Glutamatergic neuron (in vitro differentiated cells): ENCODE results near the gene SLC12A9. TPM values are rescaled to one million over a fixed set of nuclear protein-coding genes. Genes with fewer than 3 reads are reported as not detected.

ENCODE experiments used
- DNase-seq: peaks from one replicate; pipeline ENCODE4 v3.0.0; 2022
- H3K27ac Mint-ChIP-seq: one replicate; pipeline ENCODE4 v1.8.0; 2020; ENCODE audit warnings: mild to moderate bottlenecking, mixed read lengths, inconsistent platforms; ENCODE audit not compliant: unreplicated experiment
- H3K27me3 Mint-ChIP-seq: one replicate; pipeline ENCODE4 v1.8.0; 2020; ENCODE audit warnings: mild to moderate bottlenecking, moderate library complexity, mixed read lengths, inconsistent platforms; ENCODE audit not compliant: unreplicated experiment
- H3K36me3 Mint-ChIP-seq: one replicate; pipeline ENCODE4 v1.8.0; 2020; ENCODE audit warnings: mild to moderate bottlenecking, mixed read lengths, inconsistent platforms; ENCODE audit not compliant: unreplicated experiment
- H3K4me1 Mint-ChIP-seq: one replicate; pipeline ENCODE4 v1.8.0; 2020; ENCODE audit warnings: mild to moderate bottlenecking, low read depth, mixed read lengths, inconsistent platforms; ENCODE audit not compliant: unreplicated experiment
- H3K4me3 Mint-ChIP-seq: one replicate; pipeline ENCODE4 v1.8.0; 2020; ENCODE audit warnings: mild to moderate bottlenecking, mixed read lengths, inconsistent platforms; ENCODE audit not compliant: unreplicated experiment
- H3K9me3 Mint-ChIP-seq: one replicate; pipeline ENCODE4 v1.8.0; 2020; ENCODE audit warnings: mild to moderate bottlenecking, moderate library complexity, mixed read lengths, inconsistent platforms; ENCODE audit not compliant: unreplicated experiment
- CTCF ChIP-seq: fragments of 200-600 bp; sonication (generic); IDR thresholded peaks from one replicate; pipeline ENCODE4 v1.5.0; 2021; ENCODE audit not compliant: partially characterized antibody, unreplicated experiment
- total RNA-seq: library from RNA; stranded (reverse); fragmentation: NEBNext Ultra II Directional; extraction: Animal tissue kit (Norgen Biotek cat#: 25700); gene quantifications from one replicate; pipeline ENCODE4 v1.2.1, GENCODE V29; 2021; ENCODE audit not compliant: unreplicated experiment

The SLC12A9 gene
- total RNA-seq, 1 donor from 2014 or later = 36.7 TPM

GRCh38 chr7:100832281-100832633 is 20.3 kb upstream of the SLC12A9 start:
- H3K4me3 Mint-ChIP-seq = no peak overlapping the region
- H3K4me1 Mint-ChIP-seq = peaks cover 7% of the 10 kb centered on the region
- H3K36me3 Mint-ChIP-seq = no peaks in the 10 kb centered on the region
- peaks cover 6% of the 10 kb centered on the region for H3K9me3 Mint-ChIP-seq
- DNase-seq = no peak
- H3K27ac Mint-ChIP-seq = no peak overlapping the region
- no peak for TF ChIP-seq CTCF
- peaks cover 18% of the 10 kb centered on the region for H3K27me3 Mint-ChIP-seq

- H3K36me3 Mint-ChIP-seq = no peaks in the 10 kb centered on the region
- H3K27me3 Mint-ChIP-seq = peaks cover 12% of the 10 kb centered on the region
- peak; percentile 78 for DNase-seq
- H3K9me3 Mint-ChIP-seq = peaks cover 7% of the 10 kb centered on the region
- peaks cover 7% of the 10 kb centered on the region for H3K4me1 Mint-ChIP-seq
- H3K27ac Mint-ChIP-seq = peak overlapping the region; percentile 98
- H3K4me3 Mint-ChIP-seq = peak overlapping the region; percentile 84
- TF ChIP-seq CTCF = no peak
These were observed 16.4 kb upstream of the SLC12A9 start for GRCh38 chr7:100835903-100836811.

GRCh38 chr7:100836812-100837098 is 15.8 kb upstream of the SLC12A9 start:
- Mint-ChIP-seq H3K27me3 (peaks cover 10% of the 10 kb centered on the region), H3K4me1 (peaks cover 7% of the 10 kb centered on the region), H3K9me3 (peaks cover 7% of the 10 kb centered on the region), H3K36me3 (no peaks in the 10 kb centered on the region), H3K27ac (peak overlapping the region; percentile 98), H3K4me3 (peak overlapping the region; percentile 79)
- TF ChIP-seq CTCF = no peak
- DNase-seq = no peak

- peaks cover 7% of the 10 kb centered on the region for H3K9me3 Mint-ChIP-seq
- no peak for TF ChIP-seq CTCF
- H3K4me3 Mint-ChIP-seq = peak overlapping the region; percentile 79
- H3K27ac Mint-ChIP-seq = peak overlapping the region; percentile 98
- peaks cover 9% of the 10 kb centered on the region for H3K4me1 Mint-ChIP-seq
- peaks cover 10% of the 10 kb centered on the region for H3K27me3 Mint-ChIP-seq
- peak; percentile 90 for DNase-seq
- H3K36me3 Mint-ChIP-seq = no peaks in the 10 kb centered on the region
These were observed 15.2 kb upstream of the SLC12A9 start for GRCh38 chr7:100837099-100837836.

- Mint-ChIP-seq H3K27me3 (peaks cover 6% of the 10 kb centered on the region), H3K27ac (no peak overlapping the region), H3K9me3 (peaks cover 7% of the 10 kb centered on the region), H3K36me3 (no peaks in the 10 kb centered on the region), H3K4me3 (no peak overlapping the region), H3K4me1 (peaks cover 12% of the 10 kb centered on the region)
- DNase-seq = no peak
- TF ChIP-seq CTCF = no peak
These were observed 13.2 kb upstream of the SLC12A9 start for GRCh38 chr7:100839361-100839760.
